K562 (cell line): ENCODE measurements around the gene C1QTNF6. TPM values are rescaled to one million over a fixed set of nuclear protein-coding genes. Genes with fewer than 3 reads are reported as not detected.

ENCODE experiments used
- CCAR2 ChIP-seq: fragments of 200-400 bp; formaldehyde crosslinking; IDR thresholded peaks from 2 replicates; pipeline ENCODE4 v1.6.1; 2017; ENCODE audit warnings: mild to moderate bottlenecking, low read depth, low read length
- CEBPZ ChIP-seq: fragments of 150-350 bp; IDR thresholded peaks from 2 replicates; pipeline ENCODE4 v1.6.1; 2014; ENCODE audit warnings: low read depth, mild to moderate bottlenecking, low read length, borderline replicate concordance
- MEIS2 ChIP-seq: fragments of 450-650 bp; IDR thresholded peaks from 2 replicates; pipeline ENCODE4 v1.6.1; 2014; ENCODE audit warnings: mild to moderate bottlenecking; ENCODE audit not compliant: partially characterized antibody
- PCBP2 ChIP-seq: fragments of 200-400 bp; formaldehyde crosslinking; IDR thresholded peaks from 2 replicates; pipeline ENCODE4 v1.6.1; 2018; ENCODE audit warnings: low read length, low read depth, mild to moderate bottlenecking, moderate library complexity; ENCODE audit not compliant: poor library complexity, severe bottlenecking
- ZNF121 ChIP-seq: sonication (generic); formaldehyde crosslinking; conservative IDR thresholded peaks from 2 replicates; pipeline ENCODE4 v1.8.0; 2022; ENCODE audit warnings: missing genetic modification reagents
- ZNF431 ChIP-seq: sonication (generic); formaldehyde crosslinking; IDR thresholded peaks from 2 replicates; pipeline ENCODE4 v1.8.0; 2022; ENCODE audit warnings: mild to moderate bottlenecking, missing genetic modification reagents
- polyA plus RNA-seq, 8 experiments: library from polyadenylated mRNA; depleted of rRNA in 4 of 8; stranded (reverse) in 5 of 8; unstranded in 3 of 8; fragments of >200 nt; fragmentation: Nextera tagmentation in 2 of 8; fragmentation: Illumina TruSeq in 1 of 8; extraction: Ambion mirVana in 2 of 8; extraction: Trizol in 1 of 8; gene quantifications; 2 replicates each; pipeline versions ENCODE4 v1.2.1 to v1.2.3, GENCODE V29; 2011 to 2014; ENCODE audit warnings: inconsistent platforms in 1 of 8, missing spikeins in 1 of 8
- total RNA-seq, 7 experiments: library from RNA; depleted of rRNA in 6 of 7; stranded (reverse); fragments of >200 nt in 6 of 7; fragmentation: Illumina TruSeq in 2 of 7; extraction: Trizol in 2 of 7; gene quantifications; 2 replicates each; pipeline versions ENCODE4 v1.2.1 to v1.2.3, GENCODE V29; 2011 to 2021; ENCODE audit warnings: low replicate concordance in 1 of 7

Gene C1QTNF6
- total and polyA plus RNA-seq, 9 of the 15 experiments (the other 6 are each of a cell fraction or from before 2014, with no cell fraction given), result 0.18 to 0.92 (median 0.55) TPM

- TF ChIP-seq ZNF431 (CRISPR knock-in tag) (no peak), CCAR2 (no peak), ZNF121 (no peak), CEBPZ (no peak), MEIS2 (no peak), PCBP2 (no peak)
Measured at GRCh38 chr22:37155971-37156370, 32.1 kb downstream of the C1QTNF6 start (continued).
